Mesenchymal stem cell (in vitro differentiated cells and primary cell): ENCODE results near the gene DYNC2LI1.

Source experiments
- DNase-seq: peaks from one replicate; pipeline ENCODE4 v3.0.0-alpha.2; 2013
- H2AFZ ChIP-seq: one replicate; pipeline ENCODE4 v1.6.1; 2013; ENCODE audit warnings: low read depth, mild to moderate bottlenecking, control low read depth, inconsistent platforms, low read length, moderate library complexity
- H2AK5ac ChIP-seq: 2 replicates; pipeline ENCODE4 v1.6.1; 2013; ENCODE audit warnings: low read length, moderate library complexity, mild to moderate bottlenecking, inconsistent platforms; ENCODE audit not compliant: severe bottlenecking
- H2BK120ac ChIP-seq: one replicate; pipeline ENCODE4 v1.6.1; 2013; ENCODE audit warnings: low read depth, mild to moderate bottlenecking, inconsistent platforms, low read length, moderate library complexity
- H2BK12ac ChIP-seq, 2 experiments: one replicate each; pipeline ENCODE4 v1.6.1; 2013; ENCODE audit warnings: inconsistent platforms in 2 of 2, low read length in 2 of 2, mild to moderate bottlenecking in 2 of 2, moderate library complexity in 2 of 2, control low read depth in 1 of 2
- H2BK15ac ChIP-seq: one replicate; pipeline ENCODE4 v1.6.1; 2013; ENCODE audit warnings: mild to moderate bottlenecking, low read depth, inconsistent platforms; ENCODE audit not compliant: poor library complexity, severe bottlenecking
- H2BK5ac ChIP-seq: 2 replicates; pipeline ENCODE4 v1.6.1; 2013; ENCODE audit warnings: low read depth, mild to moderate bottlenecking, low read length, control low read depth, inconsistent platforms; ENCODE audit not compliant: poor library complexity, severe bottlenecking
- H3K14ac ChIP-seq, 2 experiments: one replicate each; pipeline ENCODE4 v1.6.1; 2013; ENCODE audit warnings: inconsistent platforms in 2 of 2, low read length in 2 of 2, control low read depth in 1 of 2, mild to moderate bottlenecking in 1 of 2, moderate library complexity in 1 of 2
- H3K18ac ChIP-seq, 2 experiments: one replicate each; pipeline ENCODE4 v1.6.1; 2013; ENCODE audit warnings: inconsistent platforms in 2 of 2, low read length in 2 of 2, control low read depth in 1 of 2, low read depth in 1 of 2, mild to moderate bottlenecking in 1 of 2
- H3K23ac ChIP-seq, 2 experiments: one replicate each; pipeline ENCODE4 v1.6.1; 2013; ENCODE audit warnings: inconsistent platforms in 2 of 2, low read length in 2 of 2, mild to moderate bottlenecking in 2 of 2, moderate library complexity in 2 of 2, control low read depth in 1 of 2
- H3K27ac ChIP-seq: 2 replicates; pipeline ENCODE4 v1.5.1; 2013; ENCODE audit warnings: mild to moderate bottlenecking, moderate library complexity, low read length, control low read depth, inconsistent platforms; ENCODE audit not compliant: poor library complexity, severe bottlenecking
- H3K27me3 ChIP-seq, 2 experiments: 2 replicates each; pipeline versions ENCODE4 v1.6.1 to v1.7.0; 2013; ENCODE audit warnings: low read length in 2 of 2, mild to moderate bottlenecking in 2 of 2, moderate library complexity in 2 of 2, control low read depth in 1 of 2, inconsistent platforms in 1 of 2; ENCODE audit not compliant: control insufficient read depth in 1 of 2, insufficient read depth in 1 of 2
- H3K36me3 ChIP-seq, 2 experiments: 2 replicates each; pipeline versions ENCODE4 v1.6.1 to v1.7.0; 2013; ENCODE audit warnings: low read length in 2 of 2, control low read depth in 1 of 2, inconsistent platforms in 1 of 2, low read depth in 1 of 2, mild to moderate bottlenecking in 1 of 2; ENCODE audit not compliant: insufficient read depth in 2 of 2, control insufficient read depth in 1 of 2
- H3K4ac ChIP-seq, 2 experiments: one replicate each; pipeline ENCODE4 v1.6.1; 2013; ENCODE audit warnings: inconsistent platforms in 2 of 2, low read length in 2 of 2, mild to moderate bottlenecking in 2 of 2, moderate library complexity in 2 of 2, control low read depth in 1 of 2, low read depth in 1 of 2
- H3K4me1 ChIP-seq: 2 replicates; pipeline ENCODE4 v1.6.1; 2013; ENCODE audit warnings: low read depth, low read length, control low read depth; ENCODE audit not compliant: control insufficient read depth, insufficient read depth
- H3K4me2 ChIP-seq: 2 replicates; pipeline ENCODE4 v1.6.1; 2013; ENCODE audit warnings: low read length, mild to moderate bottlenecking, inconsistent platforms; ENCODE audit not compliant: poor library complexity, severe bottlenecking
- H3K4me3 ChIP-seq, 2 experiments: 2 replicates each; pipeline versions ENCODE4 v1.5.1 to v1.7.0; 2013; ENCODE audit warnings: low read length in 2 of 2, mild to moderate bottlenecking in 2 of 2, control low read depth in 1 of 2, low read depth in 1 of 2; ENCODE audit not compliant: insufficient read depth in 1 of 2
- H3K79me1 ChIP-seq: replicated peaks from 2 replicates; pipeline ENCODE4 v1.6.1; 2013; ENCODE audit warnings: mild to moderate bottlenecking, control low read depth, low read length, inconsistent platforms; ENCODE audit not compliant: poor library complexity, severe bottlenecking
- H3K9ac ChIP-seq: 2 replicates; pipeline ENCODE4 v1.7.0; 2013; ENCODE audit warnings: mild to moderate bottlenecking, low read length, moderate library complexity
- H3K9me3 ChIP-seq: 2 replicates; pipeline ENCODE4 v1.7.0; 2013; ENCODE audit warnings: mild to moderate bottlenecking, low read length; ENCODE audit not compliant: control insufficient read depth
- H4K8ac ChIP-seq: one replicate; pipeline ENCODE4 v1.6.1; 2013; ENCODE audit warnings: inconsistent platforms, mild to moderate bottlenecking, low read length, moderate library complexity
- H4K91ac ChIP-seq: one replicate; pipeline ENCODE4 v1.6.1; 2013; ENCODE audit warnings: mild to moderate bottlenecking, low read length, inconsistent platforms
- WGBS: methylation state at CpG from one replicate; pipeline ENCODE4 v1.1.7; 2013; ENCODE audit warnings: mixed read lengths; 5-methylcytosine and 5-hydroxymethylcytosine counted together

DYNC2LI1 gene

DNA sequence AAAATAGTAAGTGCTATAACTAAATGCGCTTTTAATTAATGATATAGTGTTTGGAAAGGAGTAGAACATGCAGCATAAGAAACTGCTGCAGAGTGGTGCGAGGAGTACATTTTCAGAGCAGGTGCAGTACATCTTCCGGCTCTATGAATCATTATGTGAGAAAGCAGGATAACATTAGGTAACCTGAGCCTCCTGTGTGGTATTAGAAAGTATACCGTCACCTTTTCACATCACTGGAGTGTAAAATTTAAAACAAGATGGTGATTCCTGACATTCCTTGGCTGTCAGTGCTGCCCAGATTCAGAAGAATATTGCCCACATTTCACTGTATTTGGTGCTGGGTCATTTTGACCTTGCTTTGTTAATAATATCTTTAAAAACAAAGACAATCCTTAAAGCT is 7.8 kb upstream of the DYNC2LI1 start:
- Histone ChIP-seq H3K14ac (no peak overlapping the region), H4K91ac (no peak overlapping the region), H2BK15ac (no peak overlapping the region), H3K18ac (no peak overlapping the region), H3K23ac (no peak overlapping the region), H3K79me1 (peaks cover 3% of the 10 kb centered on the region), H2BK12ac (no peak overlapping the region), H3K4me1 (peaks cover 10% of the 10 kb centered on the region), H2AFZ (no peak overlapping the region), H3K4ac (no peak overlapping the region), H2AK5ac (no peak overlapping the region), H3K27me3 (no peaks in the 10 kb centered on the region), H3K4me2 (no peak overlapping the region), H3K27ac (peak overlapping the region; percentile 82), H3K4me3 (no peak overlapping the region), H2BK5ac (no peak overlapping the region), H3K9ac (no peak overlapping the region), H3K36me3 (peaks cover 2 to 15% of the 10 kb centered on the region in 2 experiments), H4K8ac (no peak overlapping the region), H2BK120ac (no peak overlapping the region), H3K9me3 (no peaks in the 10 kb centered on the region)
- DNase-seq = no peak
- 90% methylated on average over 4 of the region's 4 CpGs for WGBS

DNA sequence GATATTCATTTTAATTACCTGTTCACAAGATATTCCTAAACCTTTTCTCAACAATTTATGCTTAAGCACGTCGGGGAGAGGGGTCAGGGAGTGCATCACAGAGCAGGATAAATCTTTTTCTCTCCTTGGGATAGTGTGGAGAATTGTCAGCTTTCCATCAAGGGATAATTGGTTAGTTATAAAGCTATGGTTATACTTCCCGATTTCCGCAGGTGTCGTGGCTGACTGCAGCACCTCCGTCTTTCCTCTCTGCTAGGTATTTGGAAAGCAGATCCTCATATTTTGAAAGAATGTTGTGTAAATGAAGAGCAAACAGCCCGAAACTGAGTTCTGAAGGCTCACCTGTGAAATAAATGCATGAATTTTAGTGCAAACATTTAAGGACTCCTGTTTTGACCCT is 778 bp downstream of the DYNC2LI1 start:
- WGBS = 36% methylated on average over 6 of the region's 7 CpGs
- Histone ChIP-seq H3K4me1 (peaks cover 1% of the 10 kb centered on the region), H3K79me1 (peaks cover 4% of the 10 kb centered on the region), H3K14ac (no peak overlapping the region), H3K18ac (no peak overlapping the region), H3K36me3 (peaks cover 7 to 23% of the 10 kb centered on the region in 2 experiments), H3K4ac (no peak overlapping the region), H2AK5ac (peak overlapping the region; percentile 44), H2BK15ac (no peak overlapping the region), H3K27me3 (no peaks in the 10 kb centered on the region), H2BK120ac (no peak overlapping the region), H2BK12ac (no peak overlapping the region), H3K27ac (peak overlapping the region; percentile 80), H2BK5ac (no peak overlapping the region), H2AFZ (no peak overlapping the region), H3K9ac (peak overlapping the region; percentile 97), H4K8ac (no peak overlapping the region), H3K4me3 (peak overlapping the region in 1 of 2 experiments; percentile 89), H3K9me3 (no peaks in the 10 kb centered on the region), H4K91ac (no peak overlapping the region), H3K23ac (no peak overlapping the region), H3K4me2 (peak overlapping the region; percentile 74)
- DNase-seq = no peak

DNA sequence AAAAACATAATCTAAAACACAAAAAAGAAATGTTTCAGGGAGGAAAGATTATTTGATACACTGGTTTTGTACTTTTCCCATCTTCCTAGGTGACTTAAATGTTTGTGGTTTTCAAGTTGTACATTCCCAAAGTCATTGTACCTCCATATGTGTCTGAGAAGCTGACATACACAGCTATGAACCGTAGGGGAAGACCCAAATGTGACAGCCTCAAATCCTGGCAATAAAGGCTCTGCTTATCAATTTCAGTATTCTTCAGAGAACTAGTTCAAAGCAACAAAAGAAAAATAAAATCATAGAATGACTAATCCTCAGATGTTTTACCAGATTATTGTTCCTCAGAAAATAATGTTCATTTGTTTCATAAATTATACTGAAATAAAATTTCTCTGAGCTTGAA is 2.5 kb downstream of the DYNC2LI1 start:
- H3K4me1 ChIP-seq = peaks cover 1% of the 10 kb centered on the region
- H3K27me3 ChIP-seq = no peaks in the 10 kb centered on the region
- no peak overlapping the region for H2AK5ac ChIP-seq
- no peak overlapping the region for H2BK12ac ChIP-seq
- no peak for DNase-seq
- H3K4me3 ChIP-seq = no peak overlapping the region
- no peak overlapping the region for H4K91ac ChIP-seq
- H3K27ac ChIP-seq = no peak overlapping the region
- no peak overlapping the region for H3K18ac ChIP-seq
- 79% methylated on average over 1 of the region's 1 CpG for WGBS
- H4K8ac ChIP-seq = no peak overlapping the region
- H3K4me2 ChIP-seq = no peak overlapping the region
- H3K79me1 ChIP-seq = peaks cover 8% of the 10 kb centered on the region
- H2AFZ ChIP-seq = no peak overlapping the region
- no peak overlapping the region for H3K4ac ChIP-seq
- H3K14ac ChIP-seq = no peak overlapping the region
- H2BK120ac ChIP-seq = no peak overlapping the region
- H2BK5ac ChIP-seq = no peak overlapping the region
- H2BK15ac ChIP-seq = no peak overlapping the region
- H3K9ac ChIP-seq = no peak overlapping the region
- H3K23ac ChIP-seq = no peak overlapping the region
- peaks cover 7 to 26% of the 10 kb centered on the region in 2 experiments for H3K36me3 ChIP-seq
- no peaks in the 10 kb centered on the region for H3K9me3 ChIP-seq

DNA sequence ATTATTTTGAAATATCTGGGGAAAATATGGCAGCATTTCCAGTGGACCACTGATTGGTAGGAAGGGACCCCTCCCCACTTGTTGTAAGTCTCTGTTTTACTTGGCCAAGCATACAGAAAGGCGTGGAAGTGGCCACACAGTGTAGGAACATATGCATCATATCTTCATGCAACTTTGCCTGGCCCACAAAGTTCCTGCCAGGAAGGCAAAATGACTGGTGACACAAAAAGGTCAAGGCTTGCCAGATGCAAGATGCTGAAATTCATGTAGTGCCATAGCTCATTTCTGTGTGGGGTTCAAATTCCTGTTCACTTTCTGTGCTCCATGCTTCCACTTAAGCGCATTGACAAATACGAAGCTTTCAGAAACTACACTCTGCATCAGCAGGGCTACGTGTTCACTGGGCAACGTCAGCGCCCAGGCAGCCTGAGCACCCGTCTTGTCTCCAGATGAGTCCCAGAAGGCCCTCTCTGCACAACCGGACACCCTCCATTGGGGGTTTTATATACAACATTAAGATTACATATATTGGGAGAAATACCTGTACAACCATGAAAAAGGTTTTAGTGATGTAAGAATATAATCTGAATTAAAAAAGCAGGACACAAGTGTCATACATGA is 3.6 kb downstream of the DYNC2LI1 start:
- Histone ChIP-seq H2AFZ (no peak overlapping the region), H2BK12ac (no peak overlapping the region), H2AK5ac (no peak overlapping the region), H3K4me2 (no peak overlapping the region), H3K27ac (no peak overlapping the region), H3K4me1 (peaks cover 1% of the 10 kb centered on the region), H3K79me1 (peaks cover 8% of the 10 kb centered on the region), H4K91ac (no peak overlapping the region), H4K8ac (no peak overlapping the region), H3K9ac (no peak overlapping the region), H3K23ac (no peak overlapping the region), H3K36me3 (peaks cover 7 to 26% of the 10 kb centered on the region in 2 experiments), H3K14ac (no peak overlapping the region), H3K9me3 (no peaks in the 10 kb centered on the region), H2BK5ac (no peak overlapping the region), H2BK15ac (no peak overlapping the region), H3K4me3 (no peak overlapping the region), H3K18ac (no peak overlapping the region), H3K4ac (no peak overlapping the region), H2BK120ac (no peak overlapping the region), H3K27me3 (no peaks in the 10 kb centered on the region)
- DNase-seq = no peak
- 95% methylated on average over 6 of the region's 8 CpGs for WGBS
